Peyer's patch (tissue), 4 donors: ENCODE measurements around the gene OR2C3.

Experiments
- POLR2A ChIP-seq, 2 donors: fragments of 450-650 bp; IDR thresholded peaks; one replicate each; pipeline ENCODE4 v1.5.1; 2017; ENCODE audit warnings: antibody characterized with exemption in 2 of 2, mild to moderate bottlenecking in 2 of 2, moderate library complexity in 2 of 2
- TF ChIP-seq, protein P1 (sequence below), 6 experiments: fragments of 450-650 bp in 4 of 6; fragments of 200-600 bp in 2 of 6; sonication (generic) in 1 of 6; IDR thresholded peaks; one replicate each; pipeline ENCODE4 v1.5.1; 2017 to 2019; ENCODE audit warnings: antibody characterized with exemption in 6 of 6, mild to moderate bottlenecking in 3 of 6, moderate library complexity in 1 of 6

DNA sequence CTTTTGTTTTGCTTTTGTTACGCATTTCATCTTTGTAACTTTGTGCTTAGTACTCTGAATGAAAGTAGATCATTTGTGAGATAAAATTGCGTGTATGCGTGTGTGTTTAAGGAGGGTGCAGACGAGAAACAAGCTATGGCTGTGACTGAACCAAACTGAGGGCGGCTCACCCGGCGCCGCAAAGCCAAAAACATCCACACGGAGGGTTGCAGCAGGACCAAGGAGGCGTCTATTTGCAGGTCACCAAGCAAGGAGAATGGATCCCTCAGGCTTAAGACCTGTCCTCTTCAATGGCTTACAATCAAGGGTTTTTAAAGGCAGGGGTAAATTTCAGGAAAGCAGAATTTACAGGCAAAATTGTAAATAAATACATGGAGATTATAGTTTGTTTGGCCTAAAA is 25.5 kb upstream of the OR2C3 start:
- TF ChIP-seq, protein P1, sequence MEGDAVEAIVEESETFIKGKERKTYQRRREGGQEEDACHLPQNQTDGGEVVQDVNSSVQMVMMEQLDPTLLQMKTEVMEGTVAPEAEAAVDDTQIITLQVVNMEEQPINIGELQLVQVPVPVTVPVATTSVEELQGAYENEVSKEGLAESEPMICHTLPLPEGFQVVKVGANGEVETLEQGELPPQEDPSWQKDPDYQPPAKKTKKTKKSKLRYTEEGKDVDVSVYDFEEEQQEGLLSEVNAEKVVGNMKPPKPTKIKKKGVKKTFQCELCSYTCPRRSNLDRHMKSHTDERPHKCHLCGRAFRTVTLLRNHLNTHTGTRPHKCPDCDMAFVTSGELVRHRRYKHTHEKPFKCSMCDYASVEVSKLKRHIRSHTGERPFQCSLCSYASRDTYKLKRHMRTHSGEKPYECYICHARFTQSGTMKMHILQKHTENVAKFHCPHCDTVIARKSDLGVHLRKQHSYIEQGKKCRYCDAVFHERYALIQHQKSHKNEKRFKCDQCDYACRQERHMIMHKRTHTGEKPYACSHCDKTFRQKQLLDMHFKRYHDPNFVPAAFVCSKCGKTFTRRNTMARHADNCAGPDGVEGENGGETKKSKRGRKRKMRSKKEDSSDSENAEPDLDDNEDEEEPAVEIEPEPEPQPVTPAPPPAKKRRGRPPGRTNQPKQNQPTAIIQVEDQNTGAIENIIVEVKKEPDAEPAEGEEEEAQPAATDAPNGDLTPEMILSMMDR (IDR thresholded peaks at IDR 0.05) = no peak
- no peak for TF ChIP-seq POLR2A (IDR thresholded peaks at IDR 0.05)
